GM12801 (cell line): Measurements from ENCODE around the gene GRAMD1A.

ENCODE experiments used
- TF ChIP-seq, protein P1 (sequence below): IDR thresholded peaks from one replicate; pipeline ENCODE4 v1.5.1; 2011; ENCODE audit warnings: control low read depth; ENCODE audit not compliant: insufficient read length; ENCODE audit errors: extremely low read depth

GRAMD1A gene

DNA sequence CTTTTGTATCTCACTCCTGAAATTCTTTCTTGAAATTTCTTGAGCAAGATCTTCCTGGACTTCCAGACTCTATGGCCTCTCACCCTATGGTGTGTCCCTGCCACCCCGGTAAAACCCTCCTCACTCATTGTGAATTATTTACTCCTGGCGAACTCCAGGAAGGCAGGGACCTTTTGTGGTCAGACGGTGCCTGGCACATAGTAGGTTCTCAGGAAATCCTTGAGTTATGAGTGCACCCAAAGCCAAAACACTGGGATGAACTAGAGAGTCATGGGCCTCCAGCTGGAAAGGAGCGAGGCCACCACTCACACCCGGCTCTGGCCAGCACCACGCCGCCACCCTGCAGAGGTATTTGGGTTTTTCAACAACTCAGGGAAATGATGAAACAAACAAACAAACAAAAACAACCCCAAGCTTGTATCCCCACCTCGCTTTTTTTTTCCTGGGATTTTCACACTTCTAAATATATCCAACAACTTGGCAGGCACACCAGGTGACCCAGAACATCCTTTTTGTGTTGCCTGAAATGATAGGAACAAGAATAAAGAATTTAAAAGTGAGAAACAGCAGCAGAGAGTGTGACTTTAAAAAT is 52.6 kb downstream of the GRAMD1A start:
- TF ChIP-seq, protein P1, sequence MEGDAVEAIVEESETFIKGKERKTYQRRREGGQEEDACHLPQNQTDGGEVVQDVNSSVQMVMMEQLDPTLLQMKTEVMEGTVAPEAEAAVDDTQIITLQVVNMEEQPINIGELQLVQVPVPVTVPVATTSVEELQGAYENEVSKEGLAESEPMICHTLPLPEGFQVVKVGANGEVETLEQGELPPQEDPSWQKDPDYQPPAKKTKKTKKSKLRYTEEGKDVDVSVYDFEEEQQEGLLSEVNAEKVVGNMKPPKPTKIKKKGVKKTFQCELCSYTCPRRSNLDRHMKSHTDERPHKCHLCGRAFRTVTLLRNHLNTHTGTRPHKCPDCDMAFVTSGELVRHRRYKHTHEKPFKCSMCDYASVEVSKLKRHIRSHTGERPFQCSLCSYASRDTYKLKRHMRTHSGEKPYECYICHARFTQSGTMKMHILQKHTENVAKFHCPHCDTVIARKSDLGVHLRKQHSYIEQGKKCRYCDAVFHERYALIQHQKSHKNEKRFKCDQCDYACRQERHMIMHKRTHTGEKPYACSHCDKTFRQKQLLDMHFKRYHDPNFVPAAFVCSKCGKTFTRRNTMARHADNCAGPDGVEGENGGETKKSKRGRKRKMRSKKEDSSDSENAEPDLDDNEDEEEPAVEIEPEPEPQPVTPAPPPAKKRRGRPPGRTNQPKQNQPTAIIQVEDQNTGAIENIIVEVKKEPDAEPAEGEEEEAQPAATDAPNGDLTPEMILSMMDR = no peak

DNA sequence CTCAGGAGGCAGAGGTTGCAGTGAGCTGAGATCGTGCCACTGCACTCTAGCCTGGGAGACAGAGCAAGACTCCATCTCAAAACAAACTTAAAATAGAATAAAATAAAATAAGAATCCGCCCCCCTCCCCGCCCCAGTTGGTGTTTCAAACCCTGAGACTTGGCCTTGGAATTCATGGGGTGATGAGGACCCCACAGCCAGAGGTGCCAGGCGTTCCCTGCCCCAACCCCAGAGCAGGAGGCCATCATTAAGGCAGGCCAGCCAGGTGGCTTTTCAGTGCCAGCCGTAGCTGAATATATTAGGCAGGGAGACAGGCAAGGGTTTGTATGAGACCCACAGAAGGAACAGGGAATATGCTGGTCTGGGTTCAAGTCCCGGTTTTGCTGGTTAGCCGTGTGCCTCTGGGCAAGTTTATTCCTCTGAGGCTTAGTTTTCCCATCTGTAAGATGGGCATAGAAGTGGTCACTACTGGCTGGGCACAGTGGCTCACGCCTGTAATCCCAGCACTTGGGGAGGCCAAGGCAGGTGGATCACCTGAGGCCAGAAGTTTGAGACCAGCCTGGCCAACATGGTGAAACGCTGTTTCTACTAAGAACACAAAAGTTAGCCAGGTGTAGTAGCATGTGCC is 53.7 kb downstream of the GRAMD1A start:
- TF ChIP-seq, protein P1 = no peak

GRCh38 chr19:35054626-35055025 is 54.5 kb downstream of the GRAMD1A start:
- TF ChIP-seq, protein P1 = no peak

- TF ChIP-seq, protein P1 = no peak
Observed at GRCh38 chr19:35055715-35056179, 55.6 kb downstream of the GRAMD1A start.

GRCh38 chr19:35056513-35057063 is 56.5 kb downstream of the GRAMD1A start:
- TF ChIP-seq, protein P1 = no peak

DNA sequence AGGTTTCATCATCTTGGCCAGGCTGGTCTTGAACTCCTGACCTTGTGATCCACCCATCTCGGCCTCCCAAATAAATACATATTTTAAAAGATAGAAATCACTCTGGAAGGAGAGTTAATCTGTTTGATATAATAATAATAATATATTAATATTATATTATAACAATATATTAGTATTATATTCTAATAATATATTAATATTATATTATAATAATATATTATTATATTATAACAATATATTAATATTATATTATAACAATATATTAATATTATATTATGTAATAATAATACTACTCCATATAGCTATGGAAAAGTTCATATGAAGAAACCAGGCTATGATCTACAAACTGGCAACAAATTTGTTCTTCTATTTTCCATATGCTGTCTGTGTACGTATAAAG is 58.2 kb downstream of the GRAMD1A start:
- TF ChIP-seq, protein P1 = no peak

DNA sequence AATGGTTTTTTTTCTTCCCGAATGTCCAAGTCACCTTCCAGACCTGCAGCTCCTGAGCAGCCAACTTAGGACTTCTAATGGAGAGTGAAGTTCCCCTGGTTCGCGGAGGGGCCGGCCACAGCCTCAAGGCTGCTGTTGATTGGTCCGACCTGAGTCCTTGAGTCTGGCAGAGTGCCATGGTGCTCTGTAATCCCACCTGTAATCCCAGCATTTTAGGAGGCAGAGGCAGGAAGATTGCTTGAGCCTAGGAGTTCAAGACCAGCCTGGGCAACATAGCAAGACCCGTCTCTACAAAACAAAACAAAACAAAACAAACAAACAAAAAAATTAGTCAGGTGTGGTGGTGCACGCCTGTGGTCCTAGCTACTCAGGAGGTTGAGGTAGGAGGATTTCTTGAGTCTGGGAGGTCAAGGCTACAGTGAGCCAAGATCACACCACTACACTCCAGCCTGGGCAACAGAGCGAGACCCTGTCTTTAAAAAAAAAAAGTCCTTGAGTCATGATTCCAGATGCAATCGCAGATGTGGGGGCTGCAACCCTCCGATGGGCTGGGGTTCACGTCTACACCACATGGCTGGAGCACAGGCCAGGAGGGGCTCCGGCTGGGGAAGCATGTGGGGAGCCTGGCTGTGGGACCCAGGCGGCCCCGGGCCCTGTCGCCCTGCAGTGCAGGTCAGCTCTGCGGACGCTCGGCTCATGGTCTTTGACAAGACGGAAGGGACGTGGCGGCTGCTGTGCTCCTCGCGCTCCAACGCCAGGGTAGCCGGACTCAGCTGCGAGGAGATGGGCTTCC is 59.1 kb downstream of the GRAMD1A start:
- TF ChIP-seq, protein P1 = no peak
